ENCODE results near the gene TOM1L1. TPM values are rescaled to one million over a fixed set of nuclear protein-coding genes. Genes with fewer than 3 reads are reported as not detected.

The TOM1L1 gene
- total RNA-seq, 2 donors from 2014 or later = 52.8 to 81.3 TPM

GRCh38 chr17:54902017-54902416 is 1.4 kb downstream of the TOM1L1 start:
- H3K27me3 ChIP-seq (replicated peaks; ENCODE audit: insufficient read depth) = no peaks in the 10 kb centered on the region
- no peaks in the 10 kb centered on the region for H3K9me3 ChIP-seq
- peak overlapping the region in 1 of 2 donors; percentile 74 for H3K27ac ChIP-seq
- 94% methylated on average over 9 of the region's 9 CpGs for WGBS
- TF ChIP-seq POLR2A (IDR thresholded peaks at IDR 0.05) = no peak
- TF ChIP-seq POLR2AphosphoS5 (IDR thresholded peaks at IDR 0.05) = no peak
- no peak for TF ChIP-seq CTCF (IDR thresholded peaks at IDR 0.05)
- DNase-seq (ENCODE audit: low spot score) = no peak
- H3K4me1 ChIP-seq (replicated peaks) = peaks cover 13% of the 10 kb centered on the region
- no peaks in the 10 kb centered on the region for H3K36me3 ChIP-seq
- intact Hi-C loops (cut with DNase I) = loop anchor here (5.0 kb wide), 1 partner anchor 65 kb away; the partner anchor contains the start of genes COX11 and STXBP4
- H3K4me3 ChIP-seq = peak overlapping the region in 1 of 2 donors; percentile 50

- H3K27ac ChIP-seq = no peak overlapping the region
- H3K4me1 ChIP-seq (replicated peaks) = peaks cover 13% of the 10 kb centered on the region
- DNase-seq (ENCODE audit: low spot score) = no peak
- intact Hi-C loops (cut with DNase I) = loop anchor here (5.0 kb wide), 1 partner anchor 65 kb away; the partner anchor contains the start of genes COX11 and STXBP4
- TF ChIP-seq CTCF (IDR thresholded peaks at IDR 0.05) (no peak), POLR2AphosphoS5 (IDR thresholded peaks at IDR 0.05) (no peak), POLR2A (IDR thresholded peaks at IDR 0.05) (no peak)
- 58% methylated on average over 5 of the region's 5 CpGs for WGBS
- H3K4me3 ChIP-seq = no peak overlapping the region
- no peaks in the 10 kb centered on the region for H3K27me3 ChIP-seq (replicated peaks; ENCODE audit: insufficient read depth)
- no peaks in the 10 kb centered on the region for H3K36me3 ChIP-seq
- no peaks in the 10 kb centered on the region for H3K9me3 ChIP-seq
These were observed 2.0 kb downstream of the TOM1L1 start for GRCh38 chr17:54902611-54903010.

DNA sequence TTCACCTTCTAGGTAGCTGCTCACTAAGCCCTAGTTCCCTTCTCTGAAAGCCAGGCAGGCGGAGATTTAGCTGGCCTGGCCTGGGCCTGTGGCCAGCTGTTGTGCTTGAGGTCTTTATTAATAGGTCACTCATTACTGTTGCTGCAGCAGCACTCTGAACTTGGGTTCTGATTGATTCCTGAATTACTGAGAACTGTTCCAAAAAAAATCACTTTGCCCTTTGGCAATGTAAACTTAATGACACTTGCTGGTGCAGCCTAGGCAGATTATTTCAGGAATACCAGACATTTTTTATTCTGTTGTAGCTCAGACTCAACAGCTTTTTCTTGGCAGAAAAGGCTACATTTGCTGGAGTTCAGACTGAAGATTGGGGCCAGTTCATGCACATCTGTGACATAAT is 2.7 kb downstream of the TOM1L1 start:
- Histone ChIP-seq H3K36me3 (no peaks in the 10 kb centered on the region), H3K4me1 (replicated peaks) (peaks cover 13% of the 10 kb centered on the region), H3K9me3 (no peaks in the 10 kb centered on the region), H3K27me3 (replicated peaks; ENCODE audit: insufficient read depth) (no peaks in the 10 kb centered on the region), H3K4me3 (no peak overlapping the region), H3K27ac (no peak overlapping the region)
- 8% methylated on average over 1 of the region's 1 CpG for WGBS
- TF ChIP-seq POLR2A (IDR thresholded peaks at IDR 0.05) = no peak
- no peak for TF ChIP-seq CTCF (IDR thresholded peaks at IDR 0.05)
- TF ChIP-seq POLR2AphosphoS5 (IDR thresholded peaks at IDR 0.05) = no peak
- intact Hi-C loops (cut with DNase I) = loop anchor here (5.0 kb wide), 1 partner anchor 64 kb away; the partner anchor contains the start of genes COX11 and STXBP4
- DNase-seq (ENCODE audit: low spot score) = peak; percentile 41

DNA sequence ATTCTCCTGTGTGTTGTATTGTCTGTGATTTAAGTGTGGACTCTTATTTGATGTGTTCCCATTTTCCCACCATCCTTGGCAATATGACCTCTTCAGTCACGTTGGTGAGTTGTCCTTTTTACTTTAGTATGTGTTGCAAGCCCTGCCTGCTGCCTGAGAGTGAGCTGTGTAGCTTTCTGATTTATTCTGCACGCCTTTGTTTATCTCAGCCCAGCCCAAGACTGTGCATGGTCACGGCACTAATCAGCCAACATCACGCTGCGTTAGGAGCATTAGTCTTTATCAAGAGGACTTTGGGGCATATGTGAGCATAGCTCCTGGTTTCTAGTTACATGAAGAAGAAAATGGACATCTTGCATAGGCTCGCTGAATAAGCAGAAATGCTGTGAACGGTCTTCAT is 6.0 kb downstream of the TOM1L1 start:
- Histone ChIP-seq H3K4me3 (no peak overlapping the region), H3K27ac (no peak overlapping the region), H3K27me3 (replicated peaks; ENCODE audit: insufficient read depth) (no peaks in the 10 kb centered on the region), H3K9me3 (no peaks in the 10 kb centered on the region), H3K36me3 (no peaks in the 10 kb centered on the region), H3K4me1 (replicated peaks) (peaks cover 13% of the 10 kb centered on the region)
- intact Hi-C loops (cut with DNase I) = no loop called here
- 94% methylated on average over 7 of the region's 7 CpGs for WGBS
- DNase-seq (ENCODE audit: low spot score) = no peak
- TF ChIP-seq POLR2A (IDR thresholded peaks at IDR 0.05) = no peak

DNA sequence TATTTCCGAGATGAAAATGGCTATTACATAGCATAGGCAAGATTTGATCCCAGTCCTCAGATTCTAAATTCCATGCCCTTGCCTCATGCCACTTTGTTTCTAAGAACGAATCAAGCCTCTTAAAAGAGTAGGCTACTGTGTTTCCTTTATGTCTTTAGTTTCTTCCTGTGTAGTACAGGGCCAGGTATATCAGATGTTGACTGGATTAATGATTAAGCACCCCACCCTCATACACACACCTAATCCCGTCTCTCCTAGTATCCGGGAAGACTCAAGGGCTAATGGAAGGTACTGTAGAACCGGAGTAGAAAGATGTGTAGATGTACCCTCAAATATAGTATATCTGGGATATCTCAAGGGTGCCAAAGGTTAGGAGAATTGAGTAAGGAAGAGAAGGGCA is 6.7 kb downstream of the TOM1L1 start:
- Histone ChIP-seq H3K4me1 (replicated peaks) (peaks cover 6% of the 10 kb centered on the region), H3K27ac (no peak overlapping the region), H3K27me3 (replicated peaks; ENCODE audit: insufficient read depth) (no peaks in the 10 kb centered on the region), H3K36me3 (no peaks in the 10 kb centered on the region), H3K4me3 (no peak overlapping the region), H3K9me3 (no peaks in the 10 kb centered on the region)
- intact Hi-C loops (cut with DNase I) = no loop called here
- 96% methylated on average over 5 of the region's 5 CpGs for WGBS
- no peak for TF ChIP-seq POLR2AphosphoS5 (IDR thresholded peaks at IDR 0.05)
- TF ChIP-seq CTCF (IDR thresholded peaks at IDR 0.05) = no peak
- no peak for TF ChIP-seq POLR2A (IDR thresholded peaks at IDR 0.05)
- no peak for DNase-seq (ENCODE audit: low spot score)
